BE2C (cell line): ENCODE data around the gene THRSP.

Experiments used
- DNase-seq: peaks from one replicate; pipeline ENCODE4 v3.0.0-alpha.2; 2020
- H3K27me3 ChIP-seq: fragments of 250-450 bp; sonication (Bioruptor Pico); 2 replicates; pipeline ENCODE4 v1.5.1; 2020; ENCODE audit warnings: mild to moderate bottlenecking
- H3K36me3 ChIP-seq: fragments of 250-450 bp; sonication (Bioruptor Pico); 2 replicates; pipeline ENCODE4 v1.5.1; 2020; ENCODE audit warnings: mild to moderate bottlenecking
- H3K4me1 ChIP-seq: fragments of 250-450 bp; sonication (Bioruptor Pico); 2 replicates; pipeline ENCODE4 v1.5.1; 2020
- H3K4me3 ChIP-seq: 2 replicates; pipeline ENCODE4 v1.5.1; 2011; ENCODE audit warnings: low read depth, low read length
- H3K9me3 ChIP-seq: fragments of 250-450 bp; sonication (Bioruptor Pico); 2 replicates; pipeline ENCODE4 v1.5.1; 2020
- CTCF ChIP-seq: IDR thresholded peaks from 2 replicates; pipeline ENCODE4 v1.5.1; 2012; ENCODE audit warnings: mild to moderate bottlenecking, low read depth, low read length

THRSP gene

GRCh38 chr11:78031629-78032028 lies 32.0 kb upstream of the THRSP start:
- DNase-seq, result peak; percentile 53
- no peaks in the 10 kb centered on the region for H3K36me3 ChIP-seq
- H3K4me1 ChIP-seq, result peaks cover 22% of the 10 kb centered on the region
- H3K4me3 ChIP-seq, result no peak overlapping the region
- H3K9me3 ChIP-seq, result no peaks in the 10 kb centered on the region
- H3K27me3 ChIP-seq, result no peaks in the 10 kb centered on the region
- TF ChIP-seq CTCF, result no peak

GRCh38 chr11:78032090-78032489 lies 31.6 kb upstream of the THRSP start:
- no peaks in the 10 kb centered on the region for H3K27me3 ChIP-seq
- peak; percentile 76 for DNase-seq
- H3K9me3 ChIP-seq, result no peaks in the 10 kb centered on the region
- H3K4me1 ChIP-seq, result peaks cover 25% of the 10 kb centered on the region
- no peaks in the 10 kb centered on the region for H3K36me3 ChIP-seq
- H3K4me3 ChIP-seq, result no peak overlapping the region
- no peak for TF ChIP-seq CTCF

- Histone ChIP-seq H3K36me3 (no peaks in the 10 kb centered on the region), H3K4me1 (peaks cover 30% of the 10 kb centered on the region), H3K9me3 (no peaks in the 10 kb centered on the region), H3K27me3 (no peaks in the 10 kb centered on the region), H3K4me3 (no peak overlapping the region)
- DNase-seq, result no peak
- no peak for TF ChIP-seq CTCF
Measured at GRCh38 chr11:78033040-78033439, 30.6 kb upstream of the THRSP start.

GRCh38 chr11:78034623-78035022 lies 29.0 kb upstream of the THRSP start:
- TF ChIP-seq CTCF, result peak; percentile 19; the same call in 1 of the 2 replicates
- H3K9me3 ChIP-seq, result no peaks in the 10 kb centered on the region
- peaks cover 34% of the 10 kb centered on the region for H3K4me1 ChIP-seq
- H3K4me3 ChIP-seq, result no peak overlapping the region
- no peak for DNase-seq
- no peaks in the 10 kb centered on the region for H3K27me3 ChIP-seq
- no peaks in the 10 kb centered on the region for H3K36me3 ChIP-seq

GRCh38 chr11:78036313-78036712 lies 27.3 kb upstream of the THRSP start:
- peaks cover 4% of the 10 kb centered on the region for H3K9me3 ChIP-seq
- H3K36me3 ChIP-seq, result no peaks in the 10 kb centered on the region
- peaks cover 40% of the 10 kb centered on the region for H3K4me1 ChIP-seq
- H3K27me3 ChIP-seq, result no peaks in the 10 kb centered on the region
- no peak for TF ChIP-seq CTCF
- no peak overlapping the region for H3K4me3 ChIP-seq
- no peak for DNase-seq

GRCh38 chr11:78037056-78037455 lies 26.6 kb upstream of the THRSP start:
- peaks cover 36% of the 10 kb centered on the region for H3K4me1 ChIP-seq
- no peak for TF ChIP-seq CTCF

More at GRCh38 chr11:78037056-78037455, 26.6 kb upstream of the THRSP start:
- Histone ChIP-seq H3K27me3 (no peaks in the 10 kb centered on the region), H3K36me3 (no peaks in the 10 kb centered on the region), H3K9me3 (peaks cover 4% of the 10 kb centered on the region), H3K4me3 (no peak overlapping the region)
- peak; percentile 55 for DNase-seq
